ENCODE data around the gene IGF1. TPM values are rescaled to one million over a fixed set of nuclear protein-coding genes. Genes with fewer than 3 reads are reported as not detected.
A peak's percentile ranks its signal among the peaks of the same experiment; 100 is the strongest.

The IGF1 gene
- total RNA-seq, 6 experiments from 2014 or later, result 18.9 to 115 (median 59.2) TPM

- no peaks in the 10 kb centered on the region for H3K9me3 ChIP-seq
- intact Hi-C loops (cut with DNase I), result no loop called here
- no peaks in the 10 kb centered on the region for H3K36me3 ChIP-seq
- WGBS (ENCODE audit: insufficient coverage, low coverage, low lambda C conversion rate, missing lambda C conversion rate), result 87% methylated on average over 3 of the region's 4 CpGs
- ATAC-seq (no peak), DNase-seq (no peak)
- no peak overlapping the region for H3K27ac ChIP-seq
- H3K4me1 ChIP-seq, result no peaks in the 10 kb centered on the region
- no peak for TF ChIP-seq CTCF (IDR thresholded peaks at IDR 0.05)
- H3K4me3 ChIP-seq, result no peak overlapping the region
- no peaks in the 10 kb centered on the region for H3K27me3 ChIP-seq
Measured at GRCh38 chr12:102522768-102523167, 42.4 kb upstream of the IGF1 start.

GRCh38 chr12:102521662-102522277 is 41.4 kb upstream of the IGF1 start:
- WGBS (ENCODE audit: insufficient coverage, low coverage, low lambda C conversion rate, missing lambda C conversion rate), result 54% methylated on average over 1 of the region's 1 CpG

GRCh38 chr12:102518871-102519270 is 38.5 kb upstream of the IGF1 start:
- no peak for ATAC-seq
- no peaks in the 10 kb centered on the region for H3K27me3 ChIP-seq
- no peaks in the 10 kb centered on the region for H3K4me1 ChIP-seq
- no peak overlapping the region for H3K27ac ChIP-seq
- DNase-seq, result no peak
- H3K36me3 ChIP-seq, result no peaks in the 10 kb centered on the region
- no peaks in the 10 kb centered on the region for H3K9me3 ChIP-seq
- intact Hi-C loops (cut with DNase I), result no loop called here
- no peak overlapping the region for H3K4me3 ChIP-seq
- 81% methylated on average over 4 of the region's 5 CpGs for WGBS (ENCODE audit: insufficient coverage, low coverage, low lambda C conversion rate, missing lambda C conversion rate)
- no peak for TF ChIP-seq POLR2A (IDR thresholded peaks at IDR 0.05)
- TF ChIP-seq CTCF (IDR thresholded peaks at IDR 0.05), result no peak

More at GRCh38 chr12:102521662-102522277, 41.4 kb upstream of the IGF1 start:
- Histone ChIP-seq H3K4me3 (no peak overlapping the region), H3K27me3 (no peaks in the 10 kb centered on the region), H3K9me3 (no peaks in the 10 kb centered on the region), H3K4me1 (no peaks in the 10 kb centered on the region), H3K27ac (no peak overlapping the region), H3K36me3 (no peaks in the 10 kb centered on the region)
- DNase-seq (no peak), ATAC-seq (peak in 2 of 4 donors; percentile 33 to 42)
- intact Hi-C loops (cut with DNase I), result no loop called here
- TF ChIP-seq CTCF (IDR thresholded peaks at IDR 0.05) (no peak), POLR2A (IDR thresholded peaks at IDR 0.05) (no peak)

- 22% methylated on average over 1 of the region's 1 CpG for WGBS (ENCODE audit: insufficient coverage, low coverage, low lambda C conversion rate, missing lambda C conversion rate)
- TF ChIP-seq POLR2A (IDR thresholded peaks at IDR 0.05) (no peak), CTCF (IDR thresholded peaks at IDR 0.05) (no peak)
- no peaks in the 10 kb centered on the region for H3K36me3 ChIP-seq
- H3K27me3 ChIP-seq, result no peaks in the 10 kb centered on the region
- no peaks in the 10 kb centered on the region for H3K9me3 ChIP-seq
- no peak for ATAC-seq
- intact Hi-C loops (cut with DNase I), result no loop called here
- peaks cover 0 to 24% (median 9%) of the 10 kb centered on the region in 4 donors for H3K4me1 ChIP-seq
- H3K4me3 ChIP-seq, result no peak overlapping the region
- no peak for DNase-seq
- H3K27ac ChIP-seq, result no peak overlapping the region
Measured at GRCh38 chr12:102514696-102515095, 34.3 kb upstream of the IGF1 start.
